Measurements from ENCODE around the gene DBP. TPM values are rescaled to one million over a fixed set of nuclear protein-coding genes. Genes with fewer than 3 reads are reported as not detected.

DBP gene
- total RNA-seq, 2 donors from 2014 or later: 2.8 to 5.9 TPM

GRCh38 chr19:48669903-48670668 lies 32.9 kb upstream of the DBP start:
- Histone ChIP-seq H3K36me3 (no peaks in the 10 kb centered on the region), H3K27ac (no peak overlapping the region), H3K9me3 (no peaks in the 10 kb centered on the region), H3K4me3 (no peak overlapping the region), H3K27me3 (no peaks in the 10 kb centered on the region), H3K4me1 (peaks cover 0 to under 1% of the 10 kb centered on the region in 2 donors)
- no peak for TF ChIP-seq CTCF (IDR thresholded peaks at IDR 0.05)
- no peak for DNase-seq (ENCODE audit: low spot score)

DNA sequence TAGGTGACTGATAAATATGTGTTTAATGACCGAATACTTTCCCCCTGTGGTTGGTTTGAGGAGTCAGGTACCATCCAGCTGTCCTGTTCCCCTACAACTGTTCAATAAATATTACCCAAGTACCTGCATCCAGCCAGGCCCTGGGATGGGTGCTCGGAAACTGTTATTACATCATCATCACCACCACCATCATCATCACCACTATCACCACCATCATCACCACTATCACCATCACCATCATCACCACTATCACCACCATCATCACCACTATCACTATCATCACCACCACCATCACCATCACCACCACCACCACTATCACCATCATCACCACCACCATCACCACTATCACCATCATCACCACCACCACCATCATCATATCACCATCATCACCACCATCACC lies 31.6 kb upstream of the DBP start:
- Histone ChIP-seq H3K9me3 (no peaks in the 10 kb centered on the region), H3K4me1 (no peaks in the 10 kb centered on the region), H3K27me3 (no peaks in the 10 kb centered on the region), H3K36me3 (no peaks in the 10 kb centered on the region), H3K27ac (no peak overlapping the region), H3K4me3 (no peak overlapping the region)
- no peak for TF ChIP-seq CTCF (IDR thresholded peaks at IDR 0.05)
- DNase-seq (ENCODE audit: low spot score): no peak

DNA sequence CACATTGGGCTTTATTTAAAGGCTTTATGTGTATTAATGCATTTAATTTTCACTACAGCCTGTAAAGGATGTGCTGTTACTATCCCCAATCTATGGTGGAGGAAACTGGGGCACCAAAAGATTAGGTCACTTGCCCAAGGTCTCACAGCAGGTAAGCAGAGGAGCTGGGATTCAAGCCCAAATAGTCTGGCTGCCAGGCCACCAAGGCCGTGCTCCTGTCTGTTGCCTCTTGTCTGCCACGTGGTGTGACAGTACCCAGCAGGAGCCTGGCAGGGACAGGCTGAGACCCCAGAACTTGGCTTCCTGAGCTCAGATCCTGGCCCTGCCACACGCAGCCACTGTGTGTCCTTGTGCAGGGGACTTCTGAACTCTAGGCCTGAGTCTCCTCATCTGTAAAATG lies 31.2 kb upstream of the DBP start:
- Histone ChIP-seq H3K4me3 (no peak overlapping the region), H3K27me3 (no peaks in the 10 kb centered on the region), H3K4me1 (no peaks in the 10 kb centered on the region), H3K36me3 (no peaks in the 10 kb centered on the region), H3K27ac (no peak overlapping the region), H3K9me3 (no peaks in the 10 kb centered on the region)
- no peak for TF ChIP-seq CTCF (IDR thresholded peaks at IDR 0.05)
- no peak for DNase-seq (ENCODE audit: low spot score)

GRCh38 chr19:48665786-48666185 lies 28.6 kb upstream of the DBP start:
- Histone ChIP-seq H3K36me3 (no peaks in the 10 kb centered on the region), H3K27ac (no peak overlapping the region), H3K4me1 (peaks cover 0 to 5% of the 10 kb centered on the region in 2 donors), H3K9me3 (no peaks in the 10 kb centered on the region), H3K4me3 (no peak overlapping the region), H3K27me3 (no peaks in the 10 kb centered on the region)
- TF ChIP-seq CTCF (IDR thresholded peaks at IDR 0.05): no peak
- no peak for DNase-seq (ENCODE audit: low spot score)

DNA sequence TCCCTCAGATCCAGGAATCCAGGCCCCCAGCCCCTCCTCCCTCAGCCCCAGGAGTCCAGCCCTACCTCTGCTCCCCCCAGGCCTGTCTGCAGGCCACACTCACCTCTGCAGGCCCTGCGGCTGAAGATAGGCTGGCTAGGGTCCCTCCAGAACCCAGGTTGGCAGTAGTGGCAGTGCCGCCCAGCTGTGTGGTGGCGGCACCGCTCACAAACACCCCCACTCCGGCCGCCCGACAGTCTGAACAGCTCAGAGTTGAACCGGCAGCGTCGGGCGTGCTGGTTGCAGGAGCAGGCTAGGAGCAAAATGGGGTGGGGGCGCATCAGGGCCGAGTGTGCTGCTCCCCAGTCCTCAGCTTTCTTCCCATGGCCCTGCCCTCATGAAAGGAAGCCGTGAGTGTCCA lies 27.3 kb upstream of the DBP start:
- H3K4me1 ChIP-seq: peaks cover 0 to 11% of the 10 kb centered on the region in 2 donors
- no peak overlapping the region for H3K4me3 ChIP-seq
- H3K9me3 ChIP-seq: no peaks in the 10 kb centered on the region
- no peak overlapping the region for H3K27ac ChIP-seq
- no peak for DNase-seq (ENCODE audit: low spot score)
- no peaks in the 10 kb centered on the region for H3K36me3 ChIP-seq
- no peak for TF ChIP-seq CTCF (IDR thresholded peaks at IDR 0.05)
- H3K27me3 ChIP-seq: no peaks in the 10 kb centered on the region

DNA sequence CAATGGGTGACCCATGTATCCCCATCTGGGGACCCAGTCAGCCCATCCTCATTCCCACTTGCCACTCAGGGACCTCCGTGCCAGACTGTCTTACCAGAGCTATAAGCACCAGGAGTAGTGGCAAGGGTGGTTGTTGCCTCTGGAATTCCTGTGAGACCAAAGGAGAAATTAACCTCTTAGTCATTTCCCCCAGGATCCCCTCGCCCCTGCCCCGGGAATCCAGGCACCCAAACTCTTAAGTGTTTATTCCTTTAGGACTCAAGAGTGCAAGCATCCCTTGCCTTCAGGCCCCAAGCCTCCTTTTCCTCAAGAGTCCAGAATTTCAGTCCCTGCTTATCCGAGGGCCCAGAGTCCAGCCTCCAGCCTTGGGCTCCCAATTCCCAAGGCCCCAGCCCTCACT lies 26.5 kb upstream of the DBP start:
- H3K4me1 ChIP-seq: peaks cover 0 to 11% of the 10 kb centered on the region in 2 donors
- H3K4me3 ChIP-seq: no peak overlapping the region
- H3K36me3 ChIP-seq: no peaks in the 10 kb centered on the region
- H3K27me3 ChIP-seq: no peaks in the 10 kb centered on the region
- TF ChIP-seq CTCF (IDR thresholded peaks at IDR 0.05): no peak
- no peaks in the 10 kb centered on the region for H3K9me3 ChIP-seq
- DNase-seq (ENCODE audit: low spot score): no peak
- H3K27ac ChIP-seq: no peak overlapping the region
